Tibial artery (tissue), 4 donors: ENCODE results near the gene SLC26A3.

Source experiments
- DNase-seq, 2 donors: peaks; one replicate each; pipeline ENCODE4 v3.0.0-alpha.2; 2019
- H3K27ac ChIP-seq, 2 donors: fragments of 200-600 bp; sonication (generic) in 1 of 2; 1 replicate in 1 of 2; 2 replicates in 1 of 2; pipeline ENCODE4 v1.5.1; 2018 to 2019; ENCODE audit warnings: mild to moderate bottlenecking in 1 of 2
- H3K27me3 ChIP-seq, 2 donors: fragments of 200-600 bp; sonication (generic) in 1 of 2; one replicate each; pipeline versions ENCODE4 v1.5.1 to v1.6.0; 2016 to 2019
- H3K36me3 ChIP-seq, 3 donors: fragments of 200-600 bp; sonication (generic) in 2 of 3; one replicate each; pipeline ENCODE4 v1.5.1; 2016 to 2019; ENCODE audit warnings: mild to moderate bottlenecking in 2 of 3
- H3K4me1 ChIP-seq, 4 donors: fragments of 200-600 bp; sonication (generic) in 2 of 4; 1 replicate in 3 of 4; 2 replicates in 1 of 4; pipeline ENCODE4 v1.5.1; 2016 to 2019
- H3K4me3 ChIP-seq, 2 donors: fragments of 200-600 bp; sonication (generic) in 1 of 2; 1 replicate in 1 of 2; 2 replicates in 1 of 2; pipeline ENCODE4 v1.5.1; 2018 to 2019; ENCODE audit warnings: mild to moderate bottlenecking in 2 of 2
- H3K9me3 ChIP-seq, 3 donors: fragments of 200-600 bp; sonication (generic) in 1 of 3; one replicate each; pipeline ENCODE4 v1.5.1; 2016 to 2019
- CTCF ChIP-seq, 2 experiments: fragments of 200-600 bp in 1 of 2; fragments of 450-650 bp in 1 of 2; IDR thresholded peaks; one replicate each; pipeline ENCODE4 v1.5.1; 2017 to 2019; ENCODE audit warnings: antibody characterized with exemption in 2 of 2, mild to moderate bottlenecking in 1 of 2, moderate library complexity in 1 of 2
- intact Hi-C: fragments of 100-400 bp; cut with DNase I; formaldehyde crosslinking; loops from one replicate; pipeline ENCODE4 v1.15.0; 2023; ENCODE audit warnings: low total_unique reads

The SLC26A3 gene

GRCh38 chr7:107828540-107828939 lies 25.5 kb upstream of the SLC26A3 start:
- Histone ChIP-seq H3K4me1 (no peaks in the 10 kb centered on the region), H3K36me3 (no peaks in the 10 kb centered on the region), H3K4me3 (no peak overlapping the region), H3K9me3 (no peaks in the 10 kb centered on the region), H3K27me3 (no peaks in the 10 kb centered on the region), H3K27ac (no peak overlapping the region)
- TF ChIP-seq CTCF (IDR thresholded peaks at IDR 0.05): no peak
- DNase-seq: no peak
- intact Hi-C loops: no loop called here

GRCh38 chr7:107827501-107827900 lies 24.5 kb upstream of the SLC26A3 start:
- Histone ChIP-seq H3K4me3 (no peak overlapping the region), H3K36me3 (no peaks in the 10 kb centered on the region), H3K4me1 (no peaks in the 10 kb centered on the region), H3K27ac (no peak overlapping the region), H3K9me3 (no peaks in the 10 kb centered on the region), H3K27me3 (no peaks in the 10 kb centered on the region)
- intact Hi-C loops: no loop called here
- no peak for DNase-seq
- TF ChIP-seq CTCF (IDR thresholded peaks at IDR 0.05): no peak

- intact Hi-C loops: no loop called here
These were observed 23.4 kb upstream of the SLC26A3 start for GRCh38 chr7:107826451-107826850.

GRCh38 chr7:107824858-107825257 lies 21.8 kb upstream of the SLC26A3 start:
- no peak overlapping the region for H3K27ac ChIP-seq
- intact Hi-C loops: no loop called here
- no peaks in the 10 kb centered on the region for H3K27me3 ChIP-seq
- no peak for TF ChIP-seq CTCF (IDR thresholded peaks at IDR 0.05)
- H3K36me3 ChIP-seq: no peaks in the 10 kb centered on the region
- H3K4me1 ChIP-seq: no peaks in the 10 kb centered on the region
- no peak for DNase-seq
- no peaks in the 10 kb centered on the region for H3K9me3 ChIP-seq
- no peak overlapping the region for H3K4me3 ChIP-seq

More at GRCh38 chr7:107826451-107826850, 23.4 kb upstream of the SLC26A3 start:
- H3K27me3 ChIP-seq: no peaks in the 10 kb centered on the region
- H3K27ac ChIP-seq: no peak overlapping the region
- no peak overlapping the region for H3K4me3 ChIP-seq
- no peak for DNase-seq
- no peak for TF ChIP-seq CTCF (IDR thresholded peaks at IDR 0.05)
- no peaks in the 10 kb centered on the region for H3K9me3 ChIP-seq
- no peaks in the 10 kb centered on the region for H3K36me3 ChIP-seq
- no peaks in the 10 kb centered on the region for H3K4me1 ChIP-seq

- intact Hi-C loops: no loop called here
- Histone ChIP-seq H3K27me3 (no peaks in the 10 kb centered on the region), H3K27ac (no peak overlapping the region), H3K9me3 (no peaks in the 10 kb centered on the region), H3K36me3 (no peaks in the 10 kb centered on the region), H3K4me3 (no peak overlapping the region), H3K4me1 (no peaks in the 10 kb centered on the region)
- TF ChIP-seq CTCF (IDR thresholded peaks at IDR 0.05): no peak
- no peak for DNase-seq
These were observed 15.6 kb upstream of the SLC26A3 start for GRCh38 chr7:107818622-107819021.

- intact Hi-C loops: no loop called here
- Histone ChIP-seq H3K36me3 (no peaks in the 10 kb centered on the region), H3K9me3 (no peaks in the 10 kb centered on the region), H3K4me1 (no peaks in the 10 kb centered on the region), H3K27me3 (no peaks in the 10 kb centered on the region), H3K27ac (no peak overlapping the region), H3K4me3 (no peak overlapping the region)
- DNase-seq: no peak
- TF ChIP-seq CTCF (IDR thresholded peaks at IDR 0.05): no peak
These were observed 13.1 kb upstream of the SLC26A3 start for GRCh38 chr7:107816011-107816566.
